ENCODE data around the gene RB1. TPM values are rescaled to one million over a fixed set of nuclear protein-coding genes. Genes with fewer than 3 reads are reported as not detected.

The RB1 gene
- total and polyA plus RNA-seq, 2 donors (not counting 1 experiment from before 2014, with no cell fraction given), result 24.0 to 70.4 TPM

DNA sequence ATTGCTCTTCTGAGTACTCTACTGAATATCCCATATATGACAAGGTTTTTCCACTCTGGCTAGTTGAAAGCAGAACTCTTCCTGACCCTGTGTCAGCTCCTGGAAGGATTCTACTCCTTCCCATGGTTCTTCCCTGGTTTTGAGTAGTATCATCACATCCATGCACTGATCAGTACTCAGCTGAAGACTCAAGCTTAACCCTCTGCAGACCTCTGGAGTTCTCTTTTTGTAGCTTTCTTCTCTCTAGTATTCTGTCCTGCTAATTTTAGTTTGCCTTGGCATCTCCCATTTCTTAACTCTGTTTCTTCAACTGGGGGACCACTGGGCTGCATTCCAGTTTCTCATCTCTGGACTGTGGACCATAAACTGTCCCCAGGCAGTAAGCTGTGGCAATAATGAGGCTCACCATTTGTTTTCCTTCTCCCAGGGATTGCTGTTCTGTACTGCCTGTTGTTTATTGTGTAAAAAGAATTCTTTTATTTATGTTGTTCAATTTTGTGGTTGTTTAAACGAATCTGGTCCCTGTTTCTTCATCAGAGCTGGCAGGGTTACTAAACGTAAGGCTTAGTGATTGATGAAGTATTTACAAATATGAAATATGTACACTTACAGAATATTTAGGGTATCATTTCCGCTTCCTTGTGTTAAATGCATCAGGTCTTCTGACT is 89.6 kb downstream of the RB1 start:
- intact Hi-C loops (cut with micrococcal nuclease), result no loop called here
- 100% methylated on average over 1 of the region's 3 CpGs for WGBS (ENCODE audit: insufficient coverage)
- Histone ChIP-seq H3K27me3 (replicated peaks in 1 of 4; ENCODE audit: control extremely low read depth in 1 of 4, control insufficient read depth in 3 of 4, insufficient read depth in 4 of 4, low read length in 3 of 4) (no peaks in the 10 kb centered on the region), H3K9ac (ENCODE audit: low read length) (no peak overlapping the region), H4K20me1 (ENCODE audit: control insufficient read depth, insufficient read depth, low read length, poor library complexity, severe bottlenecking) (peaks cover 13% of the 10 kb centered on the region), H3K4me1 (ENCODE audit: control insufficient read depth in 2 of 2, insufficient read depth in 2 of 2, low read length in 2 of 2) (no peaks in the 10 kb centered on the region), H3K4me3 (ENCODE audit: control extremely low read depth in 1 of 5, extremely low read depth in 1 of 5, insufficient read depth in 1 of 5, low read depth in 2 of 5, low read length in 4 of 5) (no peak overlapping the region), H3K9me3 (ENCODE audit: control extremely low read depth in 1 of 3, control insufficient read depth in 2 of 3, insufficient read depth in 1 of 3, low read length in 2 of 3) (peaks cover 3 to 17% (median 4%) of the 10 kb centered on the region in 3 donors), H3K27ac (ENCODE audit: low read length in 2 of 2) (no peak overlapping the region), H2AFZ (ENCODE audit: insufficient read depth, low read depth, low read length, poor library complexity, severe bottlenecking) (no peak overlapping the region), H3K79me2 (ENCODE audit: control insufficient read depth, insufficient read depth, low read length) (peaks cover 3% of the 10 kb centered on the region), H3K4me2 (replicated peaks; ENCODE audit: low read depth, low read length, poor library complexity, severe bottlenecking) (no peak overlapping the region), H3K36me3 (replicated peaks in 1 of 2; ENCODE audit: control extremely low read depth in 1 of 2, control insufficient read depth in 1 of 2, extremely low read depth in 1 of 2, insufficient read depth in 2 of 2, low read length in 1 of 2) (peaks cover 10 to 34% of the 10 kb centered on the region in 2 experiments)
- Mint-ChIP-seq H3K27ac (no peak overlapping the region), H3K4me3 (no peak overlapping the region), H3K4me1 (no peaks in the 10 kb centered on the region), H3K9me3 (ENCODE audit: insufficient read depth) (peaks cover 4% of the 10 kb centered on the region), H3K27me3 (no peaks in the 10 kb centered on the region)
- POLR2A ChIA-PET, result no interaction called here
- CTCF ChIA-PET, result no interaction called here
- ATAC-seq (ENCODE audit: low read depth) (no peak), DNase-seq (no peak)
- TF ChIP-seq EZH2 (IDR thresholded peaks at IDR 0.05; ENCODE audit: borderline replicate concordance, insufficient read depth, low read depth, low read length, poor library complexity, severe bottlenecking), result no peak
- TF ChIP-seq CTCF (IDR thresholded peaks at IDR 0.05), result no peak

GRCh38 chr13:48393698-48394085 is 90.1 kb downstream of the RB1 start:
- CTCF ChIA-PET, result no interaction called here
- Histone ChIP-seq H2AFZ (ENCODE audit: insufficient read depth, low read depth, low read length, poor library complexity, severe bottlenecking) (no peak overlapping the region), H3K27ac (ENCODE audit: low read length in 2 of 2) (no peak overlapping the region), H4K20me1 (ENCODE audit: control insufficient read depth, insufficient read depth, low read length, poor library complexity, severe bottlenecking) (peaks cover 13% of the 10 kb centered on the region), H3K9me3 (ENCODE audit: control extremely low read depth in 1 of 3, control insufficient read depth in 2 of 3, insufficient read depth in 1 of 3, low read length in 2 of 3) (peaks cover 3 to 17% (median 4%) of the 10 kb centered on the region in 3 donors), H3K79me2 (ENCODE audit: control insufficient read depth, insufficient read depth, low read length) (peaks cover 3% of the 10 kb centered on the region), H3K36me3 (replicated peaks in 1 of 2; ENCODE audit: control extremely low read depth in 1 of 2, control insufficient read depth in 1 of 2, extremely low read depth in 1 of 2, insufficient read depth in 2 of 2, low read length in 1 of 2) (peaks cover 10 to 31% of the 10 kb centered on the region in 2 experiments), H3K27me3 (replicated peaks in 1 of 4; ENCODE audit: control extremely low read depth in 1 of 4, control insufficient read depth in 3 of 4, insufficient read depth in 4 of 4, low read length in 3 of 4) (no peaks in the 10 kb centered on the region), H3K4me1 (ENCODE audit: control insufficient read depth in 2 of 2, insufficient read depth in 2 of 2, low read length in 2 of 2) (no peaks in the 10 kb centered on the region), H3K4me3 (ENCODE audit: control extremely low read depth in 1 of 5, extremely low read depth in 1 of 5, insufficient read depth in 1 of 5, low read depth in 2 of 5, low read length in 4 of 5) (no peak overlapping the region), H3K9ac (ENCODE audit: low read length) (no peak overlapping the region), H3K4me2 (replicated peaks; ENCODE audit: low read depth, low read length, poor library complexity, severe bottlenecking) (no peak overlapping the region)
- 100% methylated on average over 1 of the region's 2 CpGs for WGBS (ENCODE audit: insufficient coverage)
- TF ChIP-seq EZH2 (IDR thresholded peaks at IDR 0.05; ENCODE audit: borderline replicate concordance, insufficient read depth, low read depth, low read length, poor library complexity, severe bottlenecking) (no peak), CTCF (IDR thresholded peaks at IDR 0.05) (no peak)
- no peak overlapping the region for H3K27ac Mint-ChIP-seq
- DNase-seq, result no peak
- intact Hi-C loops (cut with micrococcal nuclease), result no loop called here
- no peaks in the 10 kb centered on the region for H3K27me3 Mint-ChIP-seq
- peaks cover 2% of the 10 kb centered on the region for H3K9me3 Mint-ChIP-seq (ENCODE audit: insufficient read depth)
- H3K4me1 Mint-ChIP-seq, result no peaks in the 10 kb centered on the region
- no peak for ATAC-seq (ENCODE audit: low read depth)
- no peak overlapping the region for H3K4me3 Mint-ChIP-seq
- POLR2A ChIA-PET, result no interaction called here

All from B cell (primary cell).